ENCODE results near the gene ZBTB45.
"Not testable (repeated sequence)": the region's sequence is repeated elsewhere in the genome, so short reads cannot be mapped to it uniquely, and the experiment has no call there.

Gene ZBTB45

GRCh38 chr19:58544591-58545285 is 25.1 kb upstream of the ZBTB45 start:
- TF ChIP-seq TAF1 (IDR thresholded peaks at IDR 0.05; ENCODE audit: borderline replicate concordance, low read depth, low read length) = no peak
- TF ChIP-seq POLR2A (IDR thresholded peaks at IDR 0.05; ENCODE audit: low read depth, low read length) = no peak; the same call in 1 of the 2 replicates
- peak; percentile 27 for FAIRE-seq
- DNase-seq (ENCODE audit: insufficient read length) = peak; percentile 97

GRCh38 chr19:58543826-58544590 is 24.4 kb upstream of the ZBTB45 start, which contains the start of gene TRIM28:
TRIM28 (plus strand) TSS chr19:58544064; CDS start chr19:58544758, 694 bp downstream.
- peak; percentile 100 for DNase-seq (ENCODE audit: insufficient read length)
- FAIRE-seq = peak; percentile 97
- TF ChIP-seq POLR2AphosphoS5 (IDR thresholded peaks at IDR 0.05; ENCODE audit: low read depth, low read length) (peak; percentile 97), POLR2A (IDR thresholded peaks at IDR 0.05; ENCODE audit: low read depth, low read length) (peak; percentile 98), TAF1 (IDR thresholded peaks at IDR 0.05; ENCODE audit: borderline replicate concordance, low read depth, low read length) (peak; percentile 87; the same call in 1 of the 2 replicates)

- DNase-seq (ENCODE audit: insufficient read length); FAIRE-seq: not testable (repeated sequence)
These were observed 23.2 kb upstream of the ZBTB45 start for GRCh38 chr19:58542641-58543372.

GRCh38 chr19:58539169-58539559 is 19.6 kb upstream of the ZBTB45 start:
- not testable (repeated sequence) for FAIRE-seq; DNase-seq (ENCODE audit: insufficient read length)

GRCh38 chr19:58538257-58539168 is 18.9 kb upstream of the ZBTB45 start:
- no peak for DNase-seq (ENCODE audit: insufficient read length)
- TF ChIP-seq TAF1 (IDR thresholded peaks at IDR 0.05; ENCODE audit: borderline replicate concordance, low read depth, low read length) = no peak
- TF ChIP-seq POLR2A (IDR thresholded peaks at IDR 0.05; ENCODE audit: low read depth, low read length) = peak; percentile 38; the same call in 1 of the 2 replicates
- no peak for FAIRE-seq

GRCh38 chr19:58536852-58537798 is 17.5 kb upstream of the ZBTB45 start:
- TF ChIP-seq TAF1 (IDR thresholded peaks at IDR 0.05; ENCODE audit: borderline replicate concordance, low read depth, low read length) (no peak), POLR2A (IDR thresholded peaks at IDR 0.05; ENCODE audit: low read depth, low read length) (no peak), POLR2AphosphoS5 (IDR thresholded peaks at IDR 0.05; ENCODE audit: low read depth, low read length) (no peak)
- FAIRE-seq = no peak
- DNase-seq (ENCODE audit: insufficient read length) = no peak

- DNase-seq (ENCODE audit: insufficient read length) (no peak), FAIRE-seq (no peak)
- no peak for TF ChIP-seq TAF1 (IDR thresholded peaks at IDR 0.05; ENCODE audit: borderline replicate concordance, low read depth, low read length)
- no peak for TF ChIP-seq POLR2AphosphoS5 (IDR thresholded peaks at IDR 0.05; ENCODE audit: low read depth, low read length)
- no peak for TF ChIP-seq POLR2A (IDR thresholded peaks at IDR 0.05; ENCODE audit: low read depth, low read length)
These were observed 16.2 kb upstream of the ZBTB45 start for GRCh38 chr19:58535857-58536256.

GRCh38 chr19:58531034-58531840 is 11.6 kb upstream of the ZBTB45 start:
- DNase-seq (ENCODE audit: insufficient read length) (no peak), FAIRE-seq (no peak)
- TF ChIP-seq POLR2AphosphoS5 (IDR thresholded peaks at IDR 0.05; ENCODE audit: low read depth, low read length) (no peak), TAF1 (IDR thresholded peaks at IDR 0.05; ENCODE audit: borderline replicate concordance, low read depth, low read length) (no peak)

- DNase-seq (ENCODE audit: insufficient read length) (no peak), FAIRE-seq (no peak)
- TF ChIP-seq POLR2A (IDR thresholded peaks at IDR 0.05; ENCODE audit: low read depth, low read length) = no peak
- no peak for TF ChIP-seq POLR2AphosphoS5 (IDR thresholded peaks at IDR 0.05; ENCODE audit: low read depth, low read length)
- no peak for TF ChIP-seq TAF1 (IDR thresholded peaks at IDR 0.05; ENCODE audit: borderline replicate concordance, low read depth, low read length)
These were observed 9.8 kb upstream of the ZBTB45 start for GRCh38 chr19:58529405-58529804.

GRCh38 chr19:58522709-58523108 is 3.1 kb upstream of the ZBTB45 start:
- TF ChIP-seq POLR2AphosphoS5 (IDR thresholded peaks at IDR 0.05; ENCODE audit: low read depth, low read length) = no peak
- no peak for TF ChIP-seq TAF1 (IDR thresholded peaks at IDR 0.05; ENCODE audit: borderline replicate concordance, low read depth, low read length)
- no peak for TF ChIP-seq POLR2A (IDR thresholded peaks at IDR 0.05; ENCODE audit: low read depth, low read length)
- DNase-seq (ENCODE audit: insufficient read length) = no peak
- no peak for FAIRE-seq

All from GM12892 (cell line).